ENCODE measurements around the gene MUL1.

Gene MUL1

DNA sequence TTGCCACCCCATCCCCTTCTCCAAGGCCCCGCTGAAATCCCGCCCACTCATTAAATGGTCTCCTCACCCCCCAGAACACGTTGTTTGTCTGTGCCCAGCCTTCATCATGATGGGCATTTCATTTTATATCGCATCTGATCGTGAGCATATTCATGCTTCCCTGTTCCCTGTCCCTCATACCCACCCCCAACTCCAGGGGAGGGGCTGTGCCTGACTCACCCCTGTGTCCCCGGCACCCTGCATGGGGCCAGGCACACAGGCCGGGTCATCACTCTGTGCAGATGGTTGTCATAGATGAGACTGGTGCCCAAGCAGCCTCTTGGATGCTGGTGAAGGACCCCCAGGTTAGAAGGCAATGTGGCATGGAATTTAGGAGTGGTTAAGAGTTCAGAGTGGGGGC is 33.0 kb downstream of the MUL1 start:
- Histone ChIP-seq H3K27me3 (no peaks in the 10 kb centered on the region), H3K4me1 (peaks cover 10% of the 10 kb centered on the region)

DNA sequence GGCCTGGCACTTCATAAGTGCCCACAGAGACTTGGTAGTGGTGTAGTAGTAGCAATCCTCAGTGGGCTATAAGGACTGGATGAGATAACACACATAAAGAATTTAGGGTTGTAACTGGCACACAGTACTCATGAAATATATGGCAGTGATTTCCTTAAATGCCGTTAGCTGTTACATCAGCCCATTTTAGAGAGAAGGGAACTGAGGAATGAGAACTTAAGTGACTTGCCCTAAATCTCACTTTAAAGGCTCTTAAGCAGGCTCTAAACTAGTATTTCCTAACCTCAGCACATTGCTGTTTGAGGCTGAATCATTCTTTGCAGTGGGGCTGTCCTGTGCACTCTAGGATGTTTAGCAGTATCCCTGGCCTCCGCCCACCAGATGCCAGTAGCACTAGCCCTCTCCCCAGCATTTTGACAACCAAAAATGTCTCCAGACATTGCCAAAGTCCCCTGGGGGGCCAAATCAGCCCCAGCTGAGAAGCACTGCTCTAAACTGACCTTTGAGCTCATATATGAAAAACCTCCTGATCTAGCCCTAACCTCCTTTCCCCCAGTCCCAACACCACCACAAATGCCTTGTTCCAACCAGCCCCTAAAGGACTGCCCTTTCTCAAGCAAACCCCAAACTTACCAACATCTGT is 33.5 kb downstream of the MUL1 start:
- H3K36me3 ChIP-seq, result no peaks in the 10 kb centered on the region
- no peak for DNase-seq
- no peak for TF ChIP-seq CTCF (IDR thresholded peaks at IDR 0.05; ENCODE audit: low read depth, low read length)
- no peaks in the 10 kb centered on the region for H3K27me3 ChIP-seq
- peaks cover 10% of the 10 kb centered on the region for H3K4me1 ChIP-seq
- no peak overlapping the region for H3K4me3 ChIP-seq (ENCODE audit: low read depth, low read length)
- H3K9me3 ChIP-seq, result no peaks in the 10 kb centered on the region

More for the DNA sequence above, 33.0 kb downstream of the MUL1 start:
- H3K36me3 ChIP-seq, result no peaks in the 10 kb centered on the region
- no peak for DNase-seq
- H3K4me3 ChIP-seq (ENCODE audit: low read depth, low read length), result no peak overlapping the region
- no peaks in the 10 kb centered on the region for H3K9me3 ChIP-seq
- no peak for TF ChIP-seq CTCF (IDR thresholded peaks at IDR 0.05; ENCODE audit: low read depth, low read length)

- no peaks in the 10 kb centered on the region for H3K36me3 ChIP-seq
- DNase-seq, result no peak
- no peak overlapping the region for H3K4me3 ChIP-seq (ENCODE audit: low read depth, low read length)
- no peak for TF ChIP-seq CTCF (IDR thresholded peaks at IDR 0.05; ENCODE audit: low read depth, low read length)
- no peaks in the 10 kb centered on the region for H3K9me3 ChIP-seq
- H3K27me3 ChIP-seq, result no peaks in the 10 kb centered on the region
- peaks cover 10% of the 10 kb centered on the region for H3K4me1 ChIP-seq
Observed at GRCh38 chr1:20473894-20474293, 34.1 kb downstream of the MUL1 start.

- H3K4me3 ChIP-seq (ENCODE audit: low read depth, low read length), result peak overlapping the region; percentile 23; the same call in 1 of the 2 replicates
- no peaks in the 10 kb centered on the region for H3K36me3 ChIP-seq
- no peaks in the 10 kb centered on the region for H3K27me3 ChIP-seq
- no peaks in the 10 kb centered on the region for H3K9me3 ChIP-seq
- H3K4me1 ChIP-seq, result peaks cover 10% of the 10 kb centered on the region
- TF ChIP-seq CTCF (IDR thresholded peaks at IDR 0.05; ENCODE audit: low read depth, low read length), result no peak
- peak; percentile 72 for DNase-seq
Observed at GRCh38 chr1:20472860-20473711, 34.9 kb downstream of the MUL1 start.

GRCh38 chr1:20472121-20472520 is 35.8 kb downstream of the MUL1 start:
- no peaks in the 10 kb centered on the region for H3K27me3 ChIP-seq
- H3K4me3 ChIP-seq (ENCODE audit: low read depth, low read length), result no peak overlapping the region
- no peaks in the 10 kb centered on the region for H3K36me3 ChIP-seq
- H3K9me3 ChIP-seq, result no peaks in the 10 kb centered on the region
- DNase-seq, result no peak
- peaks cover 4% of the 10 kb centered on the region for H3K4me1 ChIP-seq
- TF ChIP-seq CTCF (IDR thresholded peaks at IDR 0.05; ENCODE audit: low read depth, low read length), result no peak

DNA sequence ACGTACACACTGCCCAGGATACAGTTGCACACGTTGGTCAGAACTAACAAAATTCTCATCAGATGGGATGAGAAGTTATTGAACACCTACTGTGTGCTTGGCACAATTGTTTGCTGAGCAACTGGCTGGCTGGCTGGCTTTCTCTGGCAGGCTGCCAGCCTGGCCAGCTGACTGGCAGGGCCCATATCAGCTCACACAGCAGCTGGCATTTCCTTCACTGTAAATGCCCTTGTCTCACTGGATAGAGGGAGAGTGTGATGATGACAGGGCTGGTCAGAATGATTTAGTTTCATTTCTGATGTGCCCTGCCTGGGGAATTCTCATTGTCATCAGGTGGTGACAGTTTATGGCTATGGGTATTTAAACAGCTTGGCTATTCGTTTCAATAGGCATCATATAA is 37.8 kb downstream of the MUL1 start:
- DNase-seq, result no peak
- TF ChIP-seq CTCF (IDR thresholded peaks at IDR 0.05; ENCODE audit: low read depth, low read length), result no peak
- Histone ChIP-seq H3K27me3 (no peaks in the 10 kb centered on the region), H3K4me3 (ENCODE audit: low read depth, low read length) (no peak overlapping the region), H3K36me3 (no peaks in the 10 kb centered on the region), H3K9me3 (no peaks in the 10 kb centered on the region), H3K4me1 (no peaks in the 10 kb centered on the region)

Data from BE2C (cell line).